Effector CD8-positive, alpha-beta T cell (primary cell): ENCODE measurements around the gene BTBD6.
"Not testable (repeated sequence)": the region's sequence is repeated elsewhere in the genome, so short reads cannot be mapped to it uniquely, and the experiment has no call there.

Experiments
- DNase-seq: peaks from one replicate; lab custom pipeline; 2025; lab: John Stamatoyannopoulos, UW

Gene BTBD6

DNA sequence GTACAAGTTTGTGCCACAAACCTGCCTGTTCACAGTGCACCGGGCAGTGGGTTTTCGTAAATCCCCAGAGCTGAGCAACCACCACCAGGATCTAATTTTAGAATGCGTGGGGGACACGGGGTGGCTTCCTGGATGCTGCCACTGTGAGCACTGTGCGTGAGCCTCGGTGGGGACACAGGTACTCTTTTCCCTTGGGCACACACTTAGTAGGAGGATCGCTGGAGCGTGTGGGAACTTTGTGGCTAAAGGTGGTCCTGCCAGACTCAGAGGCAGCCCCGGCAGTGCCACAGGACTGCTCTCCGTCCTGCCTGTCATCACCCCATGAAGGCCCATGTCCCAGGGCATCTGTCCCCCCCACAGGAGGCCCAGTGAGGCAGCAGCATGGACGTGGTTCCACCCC is 21.1 kb downstream of the BTBD6 start:
- DNase-seq = no peak

DNA sequence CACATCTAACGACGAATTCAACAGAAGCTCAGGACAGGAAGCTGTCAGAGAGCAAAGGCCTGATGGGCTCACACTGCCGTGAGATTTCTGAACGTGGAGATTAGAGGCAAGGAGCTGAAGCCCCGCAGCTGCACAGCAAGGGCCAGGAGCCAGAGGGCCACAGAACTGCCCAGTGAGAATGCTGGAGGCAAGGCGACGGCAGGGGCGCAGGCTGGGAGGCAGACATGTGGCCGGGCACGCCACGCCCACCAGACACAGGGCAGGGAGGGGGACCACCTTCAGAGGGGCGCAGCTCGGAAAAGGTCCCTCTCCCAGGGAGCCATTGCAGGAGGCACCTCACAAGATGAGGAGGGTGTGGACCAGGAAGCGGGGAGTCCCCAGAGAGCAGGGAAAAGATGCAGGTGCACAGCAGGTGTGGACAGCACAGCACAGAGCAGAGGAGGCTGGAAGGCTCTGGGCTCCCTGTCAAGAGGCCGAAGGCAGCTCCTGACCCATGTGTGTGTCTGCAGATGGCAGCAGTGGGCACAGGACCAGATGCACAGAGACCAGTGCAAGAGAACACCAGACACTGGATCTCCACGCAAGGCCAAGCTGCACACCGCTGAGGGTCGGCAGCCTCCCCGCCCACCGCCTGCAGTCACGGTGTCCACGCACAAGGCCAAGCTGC is 23.0 kb downstream of the BTBD6 start:
- DNase-seq = no peak

DNA sequence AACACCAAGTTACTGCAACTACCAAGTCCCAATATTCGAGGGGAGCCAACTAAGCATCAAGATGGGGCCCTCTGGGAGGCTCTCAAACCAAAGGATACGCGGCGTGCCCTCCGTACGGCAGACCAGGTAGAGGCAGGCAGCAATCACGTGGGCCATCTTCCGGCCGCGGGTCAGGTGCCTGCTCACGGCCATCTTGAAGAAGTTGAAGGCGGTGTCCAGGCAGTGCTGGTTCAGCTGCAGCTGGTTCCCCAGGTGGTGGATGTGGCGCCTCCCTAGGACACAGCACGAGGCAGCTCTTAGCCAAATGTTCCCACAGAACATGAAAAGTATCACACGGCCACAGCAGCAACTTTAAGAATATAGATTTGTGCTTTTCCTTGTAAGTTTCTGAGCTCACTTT is 24.3 kb downstream of the BTBD6 start:
- no peak for DNase-seq

DNA sequence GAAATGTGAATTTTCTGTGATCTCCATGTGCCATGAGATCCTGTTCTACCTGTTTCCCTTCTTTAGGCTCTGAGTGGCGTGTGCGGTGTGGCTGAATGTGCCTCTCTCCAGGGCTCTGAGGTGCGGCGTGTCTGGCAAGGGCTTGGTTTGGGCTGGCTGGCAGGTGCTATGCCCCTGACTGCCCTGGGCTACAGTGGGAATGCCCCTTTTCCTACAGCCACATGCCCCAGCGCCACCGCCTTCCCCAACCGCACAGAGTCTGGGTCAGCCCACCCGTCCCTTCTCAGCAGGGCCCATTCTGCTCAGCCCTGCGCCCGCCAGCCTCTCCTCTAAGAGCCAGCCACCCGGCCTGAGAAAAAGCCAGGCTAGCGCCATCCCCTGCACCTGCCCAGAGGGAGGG is 24.7 kb downstream of the BTBD6 start:
- DNase-seq = no peak

DNA sequence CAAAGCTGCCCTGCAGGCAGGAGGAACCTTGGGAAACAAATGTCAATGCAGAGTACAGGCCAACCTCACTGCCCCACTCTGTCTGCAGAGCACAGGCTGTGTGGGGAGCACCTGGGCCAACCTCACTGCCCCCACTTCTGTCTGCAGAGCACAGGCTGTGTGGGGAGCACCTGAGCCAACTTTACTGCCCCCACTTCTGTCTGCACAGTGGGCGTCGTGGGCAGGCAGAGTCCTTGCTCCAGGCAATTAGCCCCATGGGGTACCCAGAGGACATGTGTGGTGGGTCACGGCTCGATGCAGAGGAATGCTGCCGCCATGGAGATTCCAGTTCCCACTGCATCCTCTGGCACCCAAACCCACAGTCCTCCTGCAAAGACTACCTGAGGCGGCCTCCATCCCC is 26.3 kb downstream of the BTBD6 start:
- no peak for DNase-seq

DNA sequence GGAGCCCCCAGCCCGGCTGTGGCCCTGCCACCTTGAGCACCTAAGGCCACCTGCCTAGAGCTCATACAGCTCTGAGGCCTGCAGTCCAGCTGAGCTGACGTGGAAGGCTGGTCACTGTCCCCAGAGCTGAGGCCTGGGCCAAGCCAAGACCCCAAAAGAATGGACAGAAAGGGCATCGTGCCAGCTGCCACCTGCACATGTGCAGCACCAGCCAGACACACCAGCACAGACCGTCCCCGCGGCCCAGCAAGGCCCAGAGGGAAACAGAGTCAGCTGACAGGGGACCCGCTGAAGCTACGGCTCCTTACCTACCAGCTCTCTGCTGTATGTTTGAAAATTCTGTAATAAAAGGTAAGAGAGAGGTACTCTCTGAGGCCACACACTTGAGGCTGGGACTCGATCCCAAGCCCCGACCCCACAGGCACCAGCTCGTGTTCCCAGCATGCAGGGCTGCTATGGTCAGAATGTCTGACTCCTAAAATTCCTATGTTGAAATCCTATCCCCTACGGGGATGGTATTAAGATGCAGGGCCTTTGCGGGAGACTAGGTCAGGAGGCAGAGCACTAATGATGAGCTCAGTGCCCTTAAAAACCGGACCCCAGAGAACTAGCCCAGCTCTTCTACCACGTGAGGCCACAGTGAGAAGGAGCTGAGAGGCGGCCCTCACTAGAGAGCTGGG is 27.1 kb downstream of the BTBD6 start:
- DNase-seq = no peak

DNA sequence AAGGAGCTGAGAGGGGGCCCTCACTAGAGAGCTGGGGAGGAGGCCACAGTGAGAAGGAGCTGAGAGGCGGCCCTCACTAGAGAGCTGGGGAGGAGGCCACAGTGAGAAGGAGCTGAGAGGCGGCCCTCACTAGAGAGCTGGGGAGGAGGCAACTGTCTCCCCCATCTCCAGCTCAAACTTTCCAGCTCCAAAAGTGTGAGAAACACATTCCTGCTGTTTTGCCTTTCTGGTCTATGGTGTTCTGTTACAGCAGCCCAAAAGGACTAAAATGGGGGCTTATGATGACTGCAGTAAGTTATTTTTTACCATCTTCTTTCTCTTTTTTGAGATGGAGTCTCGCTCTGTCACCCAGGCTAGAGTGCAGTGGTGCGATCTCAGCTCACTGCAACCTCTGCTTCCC is 29.1 kb downstream of the BTBD6 start:
- not testable (repeated sequence) for DNase-seq

DNA sequence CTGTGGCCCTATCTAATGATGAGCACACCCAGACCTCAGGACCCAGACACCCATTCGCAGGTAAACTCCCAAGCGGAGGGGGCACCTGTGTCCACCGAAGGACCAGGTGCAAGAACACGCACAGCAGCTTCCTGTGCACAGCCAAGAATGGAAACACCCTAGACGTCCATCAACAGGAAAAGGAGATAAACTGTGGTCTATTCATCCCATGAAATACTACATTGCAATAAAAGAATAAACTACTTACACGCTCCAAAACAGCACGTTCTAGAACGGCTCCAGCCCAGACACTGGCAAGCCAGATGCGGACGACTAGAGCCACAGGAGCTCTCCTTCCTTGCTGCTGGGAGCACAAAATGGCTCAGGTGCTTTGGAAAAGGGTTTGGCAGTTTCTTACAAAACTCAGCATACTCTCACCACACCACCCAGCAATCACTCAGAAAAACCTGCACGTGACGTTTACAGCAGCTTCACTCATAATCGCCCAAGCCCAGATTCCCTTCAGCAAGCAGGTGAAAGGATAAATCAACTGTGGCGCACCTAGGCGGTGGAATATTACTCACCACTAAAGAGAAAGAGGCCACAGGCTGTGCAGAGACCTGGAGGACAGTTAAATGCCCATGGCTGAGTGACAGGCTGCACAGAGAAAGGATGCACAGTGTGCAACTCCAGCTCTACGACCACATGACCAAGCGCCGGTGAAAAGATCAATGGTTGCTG is 31.5 kb downstream of the BTBD6 start:
- DNase-seq = no peak

DNA sequence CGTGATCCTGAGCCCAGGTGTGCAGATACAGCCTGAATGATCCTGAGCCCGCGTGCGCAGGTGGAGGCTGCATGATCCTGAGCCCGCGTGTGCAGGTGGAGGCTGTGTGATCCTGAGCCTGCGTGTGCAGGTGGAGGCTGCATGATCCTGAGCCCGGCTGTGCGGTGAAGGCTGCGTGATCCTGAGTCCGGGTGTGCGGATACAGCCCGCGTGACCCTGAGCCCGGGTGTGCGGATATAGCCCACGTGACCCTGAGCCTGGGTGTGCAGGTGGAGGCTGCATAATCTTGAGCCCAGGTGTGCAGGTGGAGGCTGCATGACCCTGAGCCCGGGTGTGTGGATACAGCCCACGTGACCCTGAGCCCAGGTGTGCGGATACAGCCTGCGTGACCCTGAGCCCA is 32.2 kb downstream of the BTBD6 start:
- DNase-seq = no peak

DNA sequence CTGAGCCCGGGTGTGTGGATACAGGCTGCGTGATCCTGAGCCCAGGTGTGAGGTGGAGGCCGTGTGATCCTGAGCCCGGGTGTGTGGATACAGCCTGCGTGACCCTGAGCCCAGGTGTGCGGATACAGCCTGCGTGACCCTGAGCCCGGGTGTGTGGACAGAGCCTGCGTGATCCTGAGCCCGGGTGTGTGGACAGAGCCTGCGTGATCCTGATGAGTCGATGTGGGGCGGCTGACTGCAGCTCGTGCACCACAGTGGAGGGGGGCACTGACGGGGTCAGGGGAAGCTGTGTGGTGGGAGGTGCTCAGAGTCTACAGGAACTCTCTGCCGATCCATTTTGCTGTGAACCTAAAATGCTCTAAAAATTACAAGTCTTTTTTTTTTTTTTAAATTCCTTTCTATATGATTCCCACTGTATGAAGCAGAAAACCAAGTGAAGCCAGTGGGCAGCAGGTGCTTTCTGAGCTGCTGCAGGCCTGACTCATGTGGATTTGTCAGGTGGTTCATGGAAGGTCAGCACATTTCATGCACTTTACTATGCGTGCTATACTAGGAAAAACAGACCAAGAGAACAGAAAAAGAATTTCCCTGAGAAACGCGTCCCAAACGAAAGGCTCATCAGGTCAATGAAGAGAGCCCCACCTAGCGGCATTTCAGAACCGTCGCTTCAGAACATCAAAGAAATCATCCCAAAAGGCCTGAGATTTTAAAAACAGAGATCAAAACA is 33.2 kb downstream of the BTBD6 start:
- no peak for DNase-seq

DNA sequence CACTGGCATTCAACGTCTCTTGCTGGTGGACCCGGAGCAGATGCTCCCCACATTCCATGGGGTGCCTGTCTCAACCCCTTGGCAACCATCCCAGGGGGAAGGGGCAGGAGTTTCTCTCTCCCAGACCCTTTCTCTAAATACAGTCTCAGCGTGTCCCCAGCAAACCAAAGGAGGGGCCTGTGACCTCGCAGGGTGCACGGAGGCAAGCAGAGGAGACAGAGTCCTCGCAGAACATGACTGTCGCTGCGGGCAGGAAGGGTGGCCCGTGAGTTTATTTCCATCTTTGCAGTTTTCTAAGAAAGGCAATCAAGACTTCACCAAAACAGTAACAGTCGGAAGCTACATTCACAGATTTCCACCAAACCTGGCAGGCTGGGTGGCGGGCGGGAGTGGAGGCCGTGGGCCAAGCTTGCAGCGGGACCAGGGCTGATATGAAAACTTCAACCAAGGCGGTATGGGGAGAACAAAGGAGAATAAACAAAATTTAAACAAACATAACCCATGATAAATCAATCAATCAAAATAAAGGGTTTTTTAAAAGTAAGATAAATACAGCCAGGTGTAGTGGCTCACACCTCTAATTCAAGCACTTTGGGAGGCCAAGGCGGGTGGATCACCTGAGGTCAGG is 33.9 kb downstream of the BTBD6 start:
- DNase-seq = no peak

DNA sequence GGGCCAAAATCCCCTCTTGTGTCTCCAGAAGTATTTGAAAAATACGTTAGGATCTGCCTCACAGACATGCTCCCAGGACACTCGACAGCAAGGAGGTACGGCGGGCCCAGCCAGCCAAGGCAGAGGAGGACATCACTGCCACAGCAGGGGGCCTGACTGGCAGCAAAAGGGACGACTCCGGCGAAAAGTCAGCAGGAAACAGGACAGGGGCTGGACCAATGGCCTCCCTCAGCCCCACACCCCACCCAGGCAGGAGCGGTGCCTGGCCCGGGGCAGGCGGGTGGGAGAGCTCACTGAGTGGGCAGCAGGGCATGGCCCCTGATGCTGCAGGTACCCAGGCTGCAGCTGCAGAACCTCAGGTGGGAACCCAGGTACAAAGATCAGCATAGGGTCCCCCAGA is 34.7 kb downstream of the BTBD6 start:
- DNase-seq = no peak

DNA sequence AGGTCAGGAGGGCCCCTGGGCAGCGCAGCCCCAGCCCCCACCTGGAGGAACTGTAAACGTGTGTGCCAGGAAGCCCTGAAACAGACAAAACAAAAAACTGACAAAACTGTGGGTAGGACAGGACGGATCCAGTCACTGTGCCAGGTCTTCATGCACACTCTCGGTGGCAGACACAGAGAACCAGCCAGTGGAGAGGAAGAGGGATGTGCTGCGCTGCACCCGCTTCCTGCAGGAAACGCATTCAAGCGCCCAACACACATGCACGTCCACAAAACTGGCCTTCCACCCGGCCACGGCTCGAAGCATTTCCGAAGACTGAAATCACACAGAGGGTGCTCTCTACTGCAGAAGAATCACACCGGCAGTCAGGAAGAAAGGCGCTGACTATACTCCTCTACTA is 35.6 kb downstream of the BTBD6 start:
- no peak for DNase-seq

DNA sequence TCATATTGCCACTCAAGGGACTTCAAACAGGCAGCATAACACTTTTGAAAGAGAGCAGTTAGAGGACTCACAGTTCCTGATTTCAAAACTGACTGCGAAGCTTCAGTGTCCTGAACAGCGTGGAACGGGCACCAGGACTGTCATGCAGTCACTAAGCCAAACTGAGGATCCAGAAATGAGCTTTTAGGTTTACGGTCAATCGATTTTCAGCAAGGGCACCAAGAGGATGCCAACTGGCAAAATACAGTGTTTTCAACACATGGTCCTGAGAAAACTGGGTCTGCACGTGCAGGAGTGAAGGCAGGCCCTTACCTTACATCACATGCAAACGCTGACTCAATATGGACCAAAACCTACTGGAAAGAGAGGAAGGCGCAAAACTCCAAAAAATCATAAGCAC is 36.8 kb downstream of the BTBD6 start:
- no peak for DNase-seq

DNA sequence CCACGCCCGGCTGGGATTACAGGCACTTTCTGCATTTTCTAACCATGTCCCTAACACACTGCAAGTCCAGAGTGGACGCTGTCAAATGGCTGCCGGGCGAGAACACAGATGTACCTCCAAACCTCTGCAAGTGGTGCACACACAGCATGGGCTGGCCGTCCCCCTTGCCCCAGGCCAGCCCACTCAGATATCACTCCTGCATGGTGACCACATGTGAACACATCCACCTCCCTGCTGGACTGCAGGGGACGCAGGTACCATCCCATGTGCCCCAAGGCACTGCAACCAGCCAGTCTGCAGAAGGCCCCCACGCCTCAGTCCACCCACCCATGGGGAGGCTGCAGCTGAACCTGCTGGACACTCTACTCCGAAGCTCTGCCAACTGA is 38.4 kb downstream of the BTBD6 start:
- no peak for DNase-seq

DNA sequence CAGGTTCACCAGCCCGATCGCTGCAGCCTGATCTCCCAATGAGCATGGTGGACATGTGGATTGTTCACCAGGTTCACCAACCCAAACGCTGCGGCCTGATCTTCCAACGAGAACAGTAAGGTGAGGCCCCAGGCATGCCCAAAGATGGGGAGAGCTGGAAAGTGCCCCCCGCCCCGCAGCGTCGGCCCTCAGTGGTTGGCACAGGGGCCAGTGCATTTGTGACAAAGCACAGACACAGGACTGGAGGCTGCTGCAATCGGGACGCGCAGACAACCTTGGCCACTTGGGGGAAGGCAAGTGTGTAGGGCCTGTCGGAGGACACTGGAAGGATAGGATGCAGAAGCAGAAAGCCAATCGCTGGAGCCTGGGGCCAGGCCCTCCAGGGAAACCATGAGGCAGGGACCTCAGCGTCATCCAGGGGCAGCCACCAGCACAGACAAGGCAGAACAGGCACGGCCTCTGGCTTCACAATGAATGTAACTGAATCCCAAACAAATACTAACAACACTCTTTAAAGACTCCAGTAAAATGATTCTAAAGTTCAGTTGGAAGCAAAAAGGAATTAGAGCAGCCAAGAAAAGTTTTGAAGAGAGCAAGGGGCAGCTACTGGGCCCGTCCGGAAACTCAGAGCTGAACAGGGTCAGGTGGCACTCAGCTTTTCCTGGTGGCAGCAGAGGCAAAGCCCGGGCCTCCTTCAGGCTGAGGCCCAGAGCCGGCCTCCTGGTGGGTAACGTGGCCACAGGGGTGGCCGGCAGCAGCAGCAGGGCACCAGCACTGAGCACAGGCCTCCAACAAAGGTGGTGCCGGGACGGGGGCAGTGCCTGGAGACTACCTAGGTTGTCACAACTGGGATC is 39.1 kb downstream of the BTBD6 start:
- DNase-seq = no peak

DNA sequence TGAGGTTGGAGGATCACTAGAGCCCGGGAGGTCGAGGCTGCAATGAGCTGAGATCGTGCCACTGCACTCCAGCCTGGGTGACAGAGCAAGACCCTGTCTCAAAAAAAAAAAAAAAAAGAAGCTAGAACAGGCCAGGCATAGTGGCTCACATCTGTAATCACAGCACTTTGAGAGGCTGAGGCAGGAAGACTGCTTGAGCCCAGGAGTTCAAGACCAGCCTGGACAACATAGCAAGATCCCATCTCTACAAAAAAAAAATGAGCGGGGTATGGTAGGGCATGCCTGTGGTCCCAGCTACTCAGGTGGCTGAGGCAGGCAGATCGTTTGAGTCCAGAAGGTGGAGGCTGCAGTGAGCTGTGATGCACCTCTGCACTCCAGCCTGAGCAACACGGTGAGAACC is 40.6 kb downstream of the BTBD6 start:
- DNase-seq = not testable (repeated sequence)

DNA sequence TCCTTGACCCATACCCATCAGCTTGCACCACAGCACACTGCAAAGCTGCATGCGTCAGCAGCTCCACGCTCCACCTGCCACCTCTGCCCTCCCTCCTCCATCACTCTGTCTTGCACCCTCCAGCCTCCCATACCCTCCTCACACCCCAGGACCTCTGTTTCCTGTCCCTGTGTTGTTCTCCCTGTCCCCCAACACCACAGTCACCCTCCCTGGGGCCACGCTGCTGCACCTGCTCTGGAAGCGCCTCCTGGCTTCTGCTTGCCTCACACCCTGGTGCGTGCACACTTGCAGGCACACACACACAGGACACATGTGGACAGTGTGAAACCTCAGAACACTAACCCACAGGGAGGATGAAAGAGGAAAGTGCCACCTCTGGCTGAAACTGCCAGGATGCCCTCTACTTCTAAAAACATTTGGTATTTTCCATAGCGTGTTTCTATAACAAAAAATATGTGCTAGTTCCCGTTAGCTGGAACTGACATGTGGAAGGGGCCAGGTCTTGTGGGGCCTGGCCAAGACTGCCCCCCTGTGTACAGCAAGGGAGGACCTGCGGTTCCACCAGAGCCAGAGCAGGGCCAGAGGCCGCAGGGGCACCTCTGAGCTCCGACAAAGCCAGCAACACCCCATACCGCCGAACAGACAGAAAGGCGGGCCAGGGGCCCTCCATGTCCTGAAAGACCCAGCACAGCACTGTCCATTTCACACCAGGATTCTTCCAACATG is 42.5 kb downstream of the BTBD6 start:
- no peak for DNase-seq

DNA sequence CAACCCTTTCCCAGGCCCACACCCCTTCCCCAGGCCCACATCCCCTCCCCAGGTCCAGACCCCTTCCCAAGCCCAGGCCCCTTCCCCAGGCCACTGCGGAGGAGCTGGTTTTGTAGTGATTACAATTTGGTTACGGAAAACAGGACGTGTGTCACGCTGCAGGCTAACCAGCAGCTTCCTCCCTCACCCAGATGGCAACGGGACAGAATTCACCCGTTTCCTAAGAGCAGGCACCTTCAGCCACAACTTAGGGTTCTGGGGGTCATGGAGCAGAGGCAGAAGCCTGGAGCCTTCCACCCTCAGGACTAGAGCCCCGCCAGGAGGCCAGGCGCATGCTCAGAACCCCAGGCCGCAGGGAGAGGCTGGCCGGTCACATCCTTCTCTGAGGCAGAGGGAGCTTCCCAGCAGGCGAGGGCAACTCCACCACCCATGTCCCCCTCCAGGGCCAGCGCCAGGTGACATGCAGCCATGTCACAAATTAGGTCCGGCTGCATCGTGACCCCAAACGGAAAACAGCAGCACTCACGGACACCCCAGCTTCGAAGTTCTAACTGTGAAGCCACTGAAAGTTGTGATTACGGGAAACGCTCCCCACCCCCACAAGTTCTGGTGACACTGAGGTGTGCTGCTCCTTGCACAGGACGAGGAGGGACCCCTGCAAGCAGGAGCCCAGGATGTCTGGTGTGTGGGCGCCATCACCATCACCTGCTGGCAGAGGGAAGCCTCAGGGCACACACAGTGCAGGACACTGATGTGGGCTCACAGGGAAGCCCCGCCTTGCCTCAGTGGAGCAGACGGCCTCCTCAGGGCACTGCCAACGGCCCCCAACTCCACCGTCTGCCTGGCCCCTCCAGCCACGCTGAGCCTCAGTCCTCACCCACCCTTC is 44.7 kb downstream of the BTBD6 start:
- no peak for DNase-seq
